ENCODE results near the gene LAYN.

LAYN gene

GRCh38 chr11:111539426-111540113 is 950 bp upstream of the LAYN start:
- H3K27me3 ChIP-seq (ENCODE audit: control insufficient read depth, low read length): peaks cover 61% of the 10 kb centered on the region
- no peak overlapping the region for H3K4me2 ChIP-seq (ENCODE audit: low read length)

GRCh38 chr11:111540937-111541253 is 375 bp downstream of the LAYN start:
- Histone ChIP-seq H4K20me1 (ENCODE audit: control insufficient read depth, insufficient read depth, low read depth, low read length) (no peaks in the 10 kb centered on the region), H3K4me2 (ENCODE audit: low read length) (no peak overlapping the region), H3K27ac (ENCODE audit: low read depth, low read length) (no peak overlapping the region), H3K27me3 (ENCODE audit: control insufficient read depth, low read length) (peaks cover 56% of the 10 kb centered on the region), H3K79me2 (ENCODE audit: control insufficient read depth, low read length) (no peaks in the 10 kb centered on the region), H3K9me3 (ENCODE audit: control insufficient read depth, insufficient read depth, low read length) (no peaks in the 10 kb centered on the region), H3K9me2 (replicated peaks; ENCODE audit: control insufficient read depth, low read length) (no peaks in the 10 kb centered on the region), H3K4me1 (ENCODE audit: control insufficient read depth, low read length) (no peaks in the 10 kb centered on the region), H3K36me3 (ENCODE audit: control insufficient read depth, low read length) (no peaks in the 10 kb centered on the region), H3F3A (ENCODE audit: control insufficient read depth, insufficient read depth) (no peaks in the 10 kb centered on the region), H3K4me3 (ENCODE audit: low read length) (no peak overlapping the region)
- TF ChIP-seq CTCF (IDR thresholded peaks at IDR 0.05; ENCODE audit: low read depth, low read length, poor library complexity, severe bottlenecking) (no peak), EZH2phosphoT487 (IDR thresholded peaks at IDR 0.05; ENCODE audit: borderline replicate concordance, low read length) (no peak)

More at GRCh38 chr11:111539426-111540113, 950 bp upstream of the LAYN start:
- Histone ChIP-seq H3K27ac (ENCODE audit: low read depth, low read length) (no peak overlapping the region), H3K9me3 (ENCODE audit: control insufficient read depth, insufficient read depth, low read length) (no peaks in the 10 kb centered on the region), H3K9me2 (replicated peaks; ENCODE audit: control insufficient read depth, low read length) (no peaks in the 10 kb centered on the region), H3F3A (ENCODE audit: control insufficient read depth, insufficient read depth) (no peaks in the 10 kb centered on the region), H4K20me1 (ENCODE audit: control insufficient read depth, insufficient read depth, low read depth, low read length) (no peaks in the 10 kb centered on the region), H3K4me3 (ENCODE audit: low read length) (no peak overlapping the region), H3K36me3 (ENCODE audit: control insufficient read depth, low read length) (no peaks in the 10 kb centered on the region), H3K4me1 (ENCODE audit: control insufficient read depth, low read length) (no peaks in the 10 kb centered on the region), H3K79me2 (ENCODE audit: control insufficient read depth, low read length) (no peaks in the 10 kb centered on the region)
- TF ChIP-seq CTCF (IDR thresholded peaks at IDR 0.05; ENCODE audit: low read depth, low read length, poor library complexity, severe bottlenecking) (no peak), EZH2phosphoT487 (IDR thresholded peaks at IDR 0.05; ENCODE audit: borderline replicate concordance, low read length) (no peak)

- Histone ChIP-seq H4K20me1 (ENCODE audit: control insufficient read depth, insufficient read depth, low read depth, low read length) (no peaks in the 10 kb centered on the region), H3K9me3 (ENCODE audit: control insufficient read depth, insufficient read depth, low read length) (no peaks in the 10 kb centered on the region), H3K79me2 (ENCODE audit: control insufficient read depth, low read length) (no peaks in the 10 kb centered on the region), H3K4me1 (ENCODE audit: control insufficient read depth, low read length) (no peaks in the 10 kb centered on the region), H3F3A (ENCODE audit: control insufficient read depth, insufficient read depth) (no peaks in the 10 kb centered on the region), H3K27ac (ENCODE audit: low read depth, low read length) (no peak overlapping the region), H3K27me3 (ENCODE audit: control insufficient read depth, low read length) (peaks cover 55% of the 10 kb centered on the region), H3K4me3 (ENCODE audit: low read length) (no peak overlapping the region), H3K36me3 (ENCODE audit: control insufficient read depth, low read length) (no peaks in the 10 kb centered on the region), H3K9me2 (replicated peaks; ENCODE audit: control insufficient read depth, low read length) (no peaks in the 10 kb centered on the region), H3K4me2 (ENCODE audit: low read length) (no peak overlapping the region)
- TF ChIP-seq CTCF (IDR thresholded peaks at IDR 0.05; ENCODE audit: low read depth, low read length, poor library complexity, severe bottlenecking) (no peak), EZH2phosphoT487 (IDR thresholded peaks at IDR 0.05; ENCODE audit: borderline replicate concordance, low read length) (no peak)
These were observed 938 bp downstream of the LAYN start for GRCh38 chr11:111541254-111542061.
